ENCODE measurements around the gene PDCL2.
"Not testable (repeated sequence)": the region's sequence is repeated elsewhere in the genome, so short reads cannot be mapped to it uniquely, and the experiment has no call there.

Gene PDCL2

GRCh38 chr4:55560096-55560495 lies 31.9 kb downstream of the PDCL2 start:
- no peaks in the 10 kb centered on the region for H3K36me3 ChIP-seq (ENCODE audit: control insufficient read depth, insufficient read depth, low read length)
- H3K27ac ChIP-seq (ENCODE audit: insufficient read depth, low read depth, low read length, poor library complexity, severe bottlenecking): no peak overlapping the region
- H3K27me3 ChIP-seq (ENCODE audit: control insufficient read depth, insufficient read depth, low read length, poor library complexity, severe bottlenecking): no peaks in the 10 kb centered on the region
- H3K4me3 ChIP-seq (ENCODE audit: insufficient read depth, low read depth, low read length): no peak overlapping the region
- H3K4me1 ChIP-seq (ENCODE audit: control insufficient read depth, insufficient read depth, low read length): no peaks in the 10 kb centered on the region
- WGBS, 2 experiments: 96% methylated on average over 3 of the region's 3 CpGs
- H3K9me3 ChIP-seq (ENCODE audit: control insufficient read depth, low read length): no peaks in the 10 kb centered on the region

GRCh38 chr4:55554453-55555030 lies 37.5 kb downstream of the PDCL2 start:
- no peaks in the 10 kb centered on the region for H3K36me3 ChIP-seq (ENCODE audit: control insufficient read depth, insufficient read depth, low read length)
- H3K9me3 ChIP-seq (ENCODE audit: control insufficient read depth, low read length): no peaks in the 10 kb centered on the region
- 91% methylated on average over 1 of the region's 2 CpGs; no CpG with 5 or more reads in 1 of the 2 experiments for WGBS, 2 experiments
- H3K27ac ChIP-seq (ENCODE audit: insufficient read depth, low read depth, low read length, poor library complexity, severe bottlenecking): no peak overlapping the region
- no peaks in the 10 kb centered on the region for H3K4me1 ChIP-seq (ENCODE audit: control insufficient read depth, insufficient read depth, low read length)
- H3K4me3 ChIP-seq (ENCODE audit: insufficient read depth, low read depth, low read length): no peak overlapping the region
- no peaks in the 10 kb centered on the region for H3K27me3 ChIP-seq (ENCODE audit: control insufficient read depth, insufficient read depth, low read length, poor library complexity, severe bottlenecking)

- no peaks in the 10 kb centered on the region for H3K9me3 ChIP-seq (ENCODE audit: control insufficient read depth, low read length)
- no peaks in the 10 kb centered on the region for H3K36me3 ChIP-seq (ENCODE audit: control insufficient read depth, insufficient read depth, low read length)
- no peaks in the 10 kb centered on the region for H3K27me3 ChIP-seq (ENCODE audit: control insufficient read depth, insufficient read depth, low read length, poor library complexity, severe bottlenecking)
- no peaks in the 10 kb centered on the region for H3K4me1 ChIP-seq (ENCODE audit: control insufficient read depth, insufficient read depth, low read length)
- H3K27ac ChIP-seq (ENCODE audit: insufficient read depth, low read depth, low read length, poor library complexity, severe bottlenecking): no peak overlapping the region
- no peak overlapping the region for H3K4me3 ChIP-seq (ENCODE audit: insufficient read depth, low read depth, low read length)
- 77 to 85% methylated on average over 10 of the region's 10 CpGs for WGBS, 2 experiments
Observed at GRCh38 chr4:55553441-55554201, 38.4 kb downstream of the PDCL2 start.

GRCh38 chr4:55551964-55552363 lies 40.1 kb downstream of the PDCL2 start:
- H3K9me3 ChIP-seq (ENCODE audit: control insufficient read depth, low read length); H3K36me3 ChIP-seq (ENCODE audit: control insufficient read depth, insufficient read depth, low read length); H3K4me1 ChIP-seq (ENCODE audit: control insufficient read depth, insufficient read depth, low read length); H3K27ac ChIP-seq (ENCODE audit: insufficient read depth, low read depth, low read length, poor library complexity, severe bottlenecking); H3K4me3 ChIP-seq (ENCODE audit: insufficient read depth, low read depth, low read length); H3K27me3 ChIP-seq (ENCODE audit: control insufficient read depth, insufficient read depth, low read length, poor library complexity, severe bottlenecking): not testable (repeated sequence)
- 90 to 94% methylated on average over 6 of the region's 6 CpGs for WGBS, 2 experiments

- no peak overlapping the region for H3K4me3 ChIP-seq (ENCODE audit: insufficient read depth, low read depth, low read length)
- H3K4me1 ChIP-seq (ENCODE audit: control insufficient read depth, insufficient read depth, low read length): peaks cover 8% of the 10 kb centered on the region
- no peaks in the 10 kb centered on the region for H3K27me3 ChIP-seq (ENCODE audit: control insufficient read depth, insufficient read depth, low read length, poor library complexity, severe bottlenecking)
- H3K9me3 ChIP-seq (ENCODE audit: control insufficient read depth, low read length): no peaks in the 10 kb centered on the region
- WGBS, 2 experiments: 84 to 92% methylated on average over 2 of the region's 2 CpGs
- H3K36me3 ChIP-seq (ENCODE audit: control insufficient read depth, insufficient read depth, low read length): no peaks in the 10 kb centered on the region
- no peak overlapping the region for H3K27ac ChIP-seq (ENCODE audit: insufficient read depth, low read depth, low read length, poor library complexity, severe bottlenecking)
Observed at GRCh38 chr4:55549888-55550287, 42.2 kb downstream of the PDCL2 start.

- Histone ChIP-seq H3K9me3 (ENCODE audit: control insufficient read depth, low read length) (no peaks in the 10 kb centered on the region), H3K4me3 (ENCODE audit: insufficient read depth, low read depth, low read length) (peak overlapping the region; percentile 76), H3K27ac (ENCODE audit: insufficient read depth, low read depth, low read length, poor library complexity, severe bottlenecking) (no peak overlapping the region), H3K36me3 (ENCODE audit: control insufficient read depth, insufficient read depth, low read length) (no peaks in the 10 kb centered on the region), H3K27me3 (ENCODE audit: control insufficient read depth, insufficient read depth, low read length, poor library complexity, severe bottlenecking) (no peaks in the 10 kb centered on the region), H3K4me1 (ENCODE audit: control insufficient read depth, insufficient read depth, low read length) (peaks cover 8% of the 10 kb centered on the region)
- WGBS, 2 experiments: 82% methylated on average over 4 of the region's 4 CpGs
Observed at GRCh38 chr4:55547918-55548317, 44.1 kb downstream of the PDCL2 start.

GRCh38 chr4:55547466-55547770 lies 44.6 kb downstream of the PDCL2 start:
- Histone ChIP-seq H3K27me3 (ENCODE audit: control insufficient read depth, insufficient read depth, low read length, poor library complexity, severe bottlenecking) (no peaks in the 10 kb centered on the region), H3K27ac (ENCODE audit: insufficient read depth, low read depth, low read length, poor library complexity, severe bottlenecking) (peak overlapping the region; percentile 92), H3K36me3 (ENCODE audit: control insufficient read depth, insufficient read depth, low read length) (no peaks in the 10 kb centered on the region), H3K4me1 (ENCODE audit: control insufficient read depth, insufficient read depth, low read length) (peaks cover 8% of the 10 kb centered on the region), H3K4me3 (ENCODE audit: insufficient read depth, low read depth, low read length) (peak overlapping the region; percentile 76), H3K9me3 (ENCODE audit: control insufficient read depth, low read length) (no peaks in the 10 kb centered on the region)
- 6% methylated on average over 10 of the region's 10 CpGs for WGBS, 2 experiments

GRCh38 chr4:55546756-55547465 lies 45.1 kb downstream of the PDCL2 start, which contains the start of gene CLOCK:
CLOCK (minus strand) TSS chr4:55546909; CDS start chr4:55482785, 64,124 bp downstream.
- H3K4me3 ChIP-seq (ENCODE audit: insufficient read depth, low read depth, low read length): peak within 1 kb of the TSS; percentile 76
- no peaks in the 10 kb centered on the region for H3K27me3 ChIP-seq (ENCODE audit: control insufficient read depth, insufficient read depth, low read length, poor library complexity, severe bottlenecking)
- WGBS, 2 experiments: 0% methylated on average over 71 of the region's 71 CpGs
- no peaks in the 10 kb centered on the region for H3K36me3 ChIP-seq (ENCODE audit: control insufficient read depth, insufficient read depth, low read length)
- no peaks in the 10 kb centered on the region for H3K9me3 ChIP-seq (ENCODE audit: control insufficient read depth, low read length)
- peaks cover 8% of the 10 kb centered on the region for H3K4me1 ChIP-seq (ENCODE audit: control insufficient read depth, insufficient read depth, low read length)
- peak within 1 kb of the TSS; percentile 92 for H3K27ac ChIP-seq (ENCODE audit: insufficient read depth, low read depth, low read length, poor library complexity, severe bottlenecking)

GRCh38 chr4:55546506-55546755 lies 45.6 kb downstream of the PDCL2 start:
- H3K27me3 ChIP-seq (ENCODE audit: control insufficient read depth, insufficient read depth, low read length, poor library complexity, severe bottlenecking): no peaks in the 10 kb centered on the region
- peak overlapping the region; percentile 76 for H3K4me3 ChIP-seq (ENCODE audit: insufficient read depth, low read depth, low read length)
- H3K9me3 ChIP-seq (ENCODE audit: control insufficient read depth, low read length): no peaks in the 10 kb centered on the region
- peaks cover 8% of the 10 kb centered on the region for H3K4me1 ChIP-seq (ENCODE audit: control insufficient read depth, insufficient read depth, low read length)
- H3K27ac ChIP-seq (ENCODE audit: insufficient read depth, low read depth, low read length, poor library complexity, severe bottlenecking): peak overlapping the region; percentile 92
- no peaks in the 10 kb centered on the region for H3K36me3 ChIP-seq (ENCODE audit: control insufficient read depth, insufficient read depth, low read length)
- WGBS, 2 experiments: 0% methylated on average over 14 to 16 of the region's 16 CpGs

- H3K9me3 ChIP-seq (ENCODE audit: control insufficient read depth, low read length): no peaks in the 10 kb centered on the region
- H3K27me3 ChIP-seq (ENCODE audit: control insufficient read depth, insufficient read depth, low read length, poor library complexity, severe bottlenecking): no peaks in the 10 kb centered on the region
- WGBS, 2 experiments: 0% methylated on average over 79 to 87 of the region's 87 CpGs
Observed at GRCh38 chr4:55545641-55546505, 46.2 kb downstream of the PDCL2 start.

More at GRCh38 chr4:55545641-55546505, 46.2 kb downstream of the PDCL2 start:
- H3K27ac ChIP-seq (ENCODE audit: insufficient read depth, low read depth, low read length, poor library complexity, severe bottlenecking): peak overlapping the region; percentile 92
- H3K4me1 ChIP-seq (ENCODE audit: control insufficient read depth, insufficient read depth, low read length): peaks cover 8% of the 10 kb centered on the region
- no peaks in the 10 kb centered on the region for H3K36me3 ChIP-seq (ENCODE audit: control insufficient read depth, insufficient read depth, low read length)
- H3K4me3 ChIP-seq (ENCODE audit: insufficient read depth, low read depth, low read length): peak overlapping the region; percentile 76

Measured in ectodermal cell (in vitro differentiated cells).